NT2/D1 (cell line): ENCODE measurements around the gene MEF2C.
A peak's percentile ranks its signal among the peaks of the same experiment; 100 is the strongest.

ENCODE experiments used
- DNase-seq: peaks from one replicate; pipeline ENCODE4 v3.0.0-alpha.2; 2011; ENCODE audit warnings: low read depth, low spot score
- H3K27me3 ChIP-seq: 2 replicates; pipeline ENCODE4 v1.6.0; 2011; ENCODE audit warnings: mild to moderate bottlenecking; ENCODE audit not compliant: insufficient read length, insufficient read depth
- H3K36me3 ChIP-seq: 2 replicates; pipeline ENCODE4 v1.6.1; 2011; ENCODE audit warnings: mild to moderate bottlenecking, low read length, mixed read lengths; ENCODE audit not compliant: insufficient read depth, insufficient read length
- H3K4me1 ChIP-seq: 2 replicates; pipeline ENCODE4 v1.5.1; 2011; ENCODE audit not compliant: insufficient read depth, insufficient read length
- H3K4me3 ChIP-seq: 2 replicates; pipeline ENCODE4 v1.5.1; 2011; ENCODE audit warnings: low read depth; ENCODE audit not compliant: insufficient read length
- H3K9ac ChIP-seq: 2 replicates; pipeline ENCODE4 v1.6.0; 2011; ENCODE audit warnings: low read depth; ENCODE audit not compliant: insufficient read length
- H3K9me3 ChIP-seq: 2 replicates; pipeline ENCODE4 v1.5.1; 2011; ENCODE audit warnings: mild to moderate bottlenecking, low read length; ENCODE audit not compliant: insufficient read depth
- SUZ12 ChIP-seq: IDR thresholded peaks from 2 replicates; pipeline ENCODE4 v1.6.1; 2011; ENCODE audit not compliant: insufficient read length, insufficient read depth; ENCODE audit errors: extremely low read depth
- YY1 ChIP-seq: IDR thresholded peaks from 2 replicates; pipeline ENCODE4 v1.6.1; 2011; ENCODE audit not compliant: insufficient read length, insufficient read depth
- ZNF274 ChIP-seq: IDR thresholded peaks from 2 replicates; pipeline ENCODE4 v1.6.1; 2011; ENCODE audit warnings: mild to moderate bottlenecking, low read depth, low read length

Gene MEF2C

DNA sequence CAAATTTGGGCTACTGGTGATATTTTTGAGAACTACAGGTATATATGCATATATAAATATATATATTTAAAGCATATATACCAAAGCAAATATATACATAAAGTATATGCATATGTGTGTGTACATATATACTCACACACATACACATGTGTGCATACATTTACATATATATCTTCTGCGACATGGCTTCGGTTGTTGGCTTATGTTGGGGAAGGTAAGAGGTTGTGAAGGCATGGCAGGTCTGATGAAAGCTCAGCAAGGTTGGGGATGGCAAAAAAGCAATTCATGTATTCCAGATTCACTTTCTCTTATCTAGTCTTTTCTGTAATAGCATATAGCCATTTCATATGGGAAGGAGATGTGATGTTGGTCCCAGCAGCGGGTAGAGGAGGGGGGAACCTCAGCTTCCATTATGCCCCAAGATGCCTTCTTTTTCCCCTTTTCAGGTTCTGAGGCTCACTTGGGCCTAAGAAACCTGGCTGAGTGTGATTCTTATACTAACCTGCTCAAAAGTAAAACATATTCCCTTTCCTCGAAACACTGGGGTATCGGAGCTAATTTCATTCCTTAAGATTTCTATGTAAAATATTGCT is 201.7 kb downstream of the MEF2C start:
- Histone ChIP-seq H3K9me3 (no peaks in the 10 kb centered on the region), H3K27me3 (peaks cover 100% of the 10 kb centered on the region), H3K36me3 (no peaks in the 10 kb centered on the region), H3K4me3 (no peak overlapping the region), H3K4me1 (peaks cover 3% of the 10 kb centered on the region), H3K9ac (no peak overlapping the region)
- no peak for TF ChIP-seq ZNF274
- TF ChIP-seq SUZ12 = no peak
- no peak for TF ChIP-seq YY1
- DNase-seq = no peak

DNA sequence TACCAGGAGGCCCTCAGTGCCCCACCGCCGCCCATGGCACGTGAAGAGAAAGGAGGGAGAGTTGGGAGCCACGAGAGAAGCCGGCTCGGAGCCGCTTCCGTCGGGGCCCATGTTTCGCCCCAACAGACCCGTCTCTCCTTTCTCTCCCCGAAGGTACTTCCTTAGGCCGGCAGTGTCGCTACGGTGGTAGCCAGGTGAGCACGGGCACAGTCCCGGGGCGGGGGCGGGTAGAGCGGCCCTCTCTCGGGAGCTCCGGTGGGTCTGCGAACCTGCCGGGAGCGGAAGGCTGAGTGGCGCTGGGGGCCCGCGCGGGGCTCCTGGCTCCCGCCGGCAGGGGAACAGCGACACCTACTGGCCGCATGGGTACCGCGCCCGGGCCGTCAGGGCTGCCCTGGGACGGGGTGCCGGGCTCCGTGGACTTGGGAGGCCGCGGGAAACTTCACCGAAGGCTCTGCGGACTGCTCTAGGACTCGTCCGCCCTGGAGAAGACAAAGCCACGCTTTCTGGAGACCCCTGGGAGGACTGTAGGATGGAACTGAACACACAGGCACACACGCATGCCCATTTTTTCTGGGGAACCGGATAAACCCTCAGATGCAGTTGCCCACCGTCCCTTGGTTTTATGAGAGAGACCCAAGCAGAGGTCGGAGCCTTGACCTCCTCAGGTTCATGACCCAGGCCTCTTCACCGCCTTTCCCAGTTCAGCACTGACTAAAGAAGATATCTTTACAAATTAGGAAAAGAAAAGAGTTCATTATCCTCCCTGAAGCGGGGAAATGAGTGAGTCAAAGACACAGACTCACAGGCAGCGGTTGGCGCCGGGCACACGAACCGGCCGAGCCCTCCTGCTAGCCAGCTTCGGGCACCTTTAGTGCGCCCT is 202.5 kb downstream of the MEF2C start:
- no peak for TF ChIP-seq ZNF274
- TF ChIP-seq YY1 = no peak
- TF ChIP-seq SUZ12 = peak; percentile 35
- Histone ChIP-seq H3K4me1 (peaks cover 3% of the 10 kb centered on the region), H3K27me3 (peaks cover 99% of the 10 kb centered on the region), H3K36me3 (no peaks in the 10 kb centered on the region), H3K9ac (no peak overlapping the region), H3K4me3 (peak overlapping the region; percentile 19), H3K9me3 (no peaks in the 10 kb centered on the region)
- DNase-seq = no peak

DNA sequence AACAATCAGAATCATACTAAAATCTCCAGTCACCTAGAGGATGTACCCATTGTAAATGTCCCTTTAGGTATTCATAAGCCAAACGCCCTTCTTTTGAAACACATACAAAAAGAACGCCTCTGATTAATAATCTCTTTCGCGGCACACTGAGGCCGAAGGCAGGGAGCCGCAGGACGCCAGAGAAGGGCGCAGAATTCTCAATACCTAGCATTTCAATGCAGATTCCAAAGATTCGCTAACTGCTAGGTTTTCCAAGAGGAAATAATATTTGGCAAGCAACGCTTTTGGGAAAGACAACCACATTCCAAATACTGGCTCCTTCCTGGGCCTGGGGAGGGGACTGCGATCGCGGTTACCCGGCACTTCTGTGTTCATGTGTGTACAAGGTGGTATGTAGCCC is 203.3 kb downstream of the MEF2C start:
- Histone ChIP-seq H3K9ac (no peak overlapping the region), H3K27me3 (peaks cover 99% of the 10 kb centered on the region), H3K4me1 (peaks cover 5% of the 10 kb centered on the region), H3K4me3 (no peak overlapping the region), H3K9me3 (no peaks in the 10 kb centered on the region), H3K36me3 (no peaks in the 10 kb centered on the region)
- TF ChIP-seq SUZ12 (peak; percentile 32), ZNF274 (no peak)
- no peak for DNase-seq

DNA sequence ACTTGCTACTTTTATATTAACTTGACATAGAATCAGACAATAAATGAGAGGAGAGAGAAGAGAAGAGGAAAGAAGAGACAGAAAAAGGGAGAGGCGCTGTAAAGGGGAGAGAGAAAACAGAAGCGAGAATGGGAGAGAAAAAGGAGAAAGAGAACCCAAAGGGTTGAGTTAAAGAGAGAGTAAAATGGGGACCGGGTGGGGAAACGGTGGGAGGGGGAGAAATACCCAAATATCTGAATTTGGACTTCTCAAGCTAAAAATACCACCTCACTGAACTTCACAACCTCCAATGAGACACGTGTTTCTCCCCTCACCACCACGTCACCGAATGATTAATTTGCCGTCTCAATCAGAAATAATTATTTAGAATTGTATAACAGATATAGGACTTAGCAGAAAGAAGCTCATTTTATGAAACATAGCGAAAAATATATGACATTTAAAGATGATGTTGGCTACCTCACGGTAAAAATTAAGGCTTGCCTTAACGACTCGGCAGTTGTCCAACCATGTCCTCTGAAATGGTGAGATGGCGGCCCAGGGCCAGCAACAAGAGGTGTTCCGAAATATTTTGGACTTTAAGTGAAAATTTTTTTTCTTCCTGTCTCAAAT is 204.1 kb downstream of the MEF2C start:
- TF ChIP-seq YY1 (no peak), ZNF274 (no peak), SUZ12 (no peak)
- Histone ChIP-seq H3K9ac (no peak overlapping the region), H3K4me3 (no peak overlapping the region), H3K36me3 (no peaks in the 10 kb centered on the region), H3K9me3 (no peaks in the 10 kb centered on the region), H3K4me1 (peaks cover 5% of the 10 kb centered on the region), H3K27me3 (peaks cover 99% of the 10 kb centered on the region)
- DNase-seq = no peak

DNA sequence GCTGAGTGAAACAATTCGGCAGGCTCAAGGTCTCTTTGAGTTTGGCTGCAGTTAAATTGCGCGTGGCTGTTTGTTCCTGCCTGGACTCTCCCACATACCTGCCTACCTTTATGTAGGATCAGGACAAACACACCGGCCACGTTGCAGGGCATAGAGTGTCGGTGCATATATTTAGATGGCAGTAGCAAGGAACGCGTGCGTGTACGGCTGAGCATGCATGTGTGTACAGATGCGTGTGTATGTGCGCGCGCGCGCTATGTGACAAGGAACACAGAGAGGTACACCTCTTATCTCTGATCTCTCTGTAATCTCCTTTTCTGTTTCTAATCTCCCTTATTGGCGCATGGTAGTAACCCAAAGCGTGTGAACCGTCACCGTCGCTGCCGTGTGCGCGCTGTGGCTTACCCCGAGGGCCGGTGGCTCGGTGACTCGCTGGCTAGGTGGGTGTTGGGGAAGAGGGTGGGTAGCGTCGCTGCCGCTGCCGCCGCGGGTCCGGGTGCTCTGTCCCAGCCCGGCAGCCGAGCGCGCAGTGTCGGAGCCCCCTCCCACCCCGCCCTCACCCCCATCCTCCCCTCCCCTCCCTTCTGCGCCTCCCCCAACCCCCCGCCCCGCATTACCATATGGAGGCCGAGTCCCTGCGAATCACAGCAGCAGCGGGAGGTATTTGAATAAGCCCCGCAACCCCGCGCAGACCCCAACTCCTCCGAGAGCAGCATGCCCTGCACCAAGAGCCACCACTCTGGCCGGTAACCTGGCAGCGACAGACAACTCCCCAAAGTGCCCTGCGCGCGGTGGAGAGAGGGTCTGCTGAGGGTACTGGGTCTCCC is 204.8 kb downstream of the MEF2C start:
- Histone ChIP-seq H3K27me3 (peaks cover 99% of the 10 kb centered on the region), H3K9ac (no peak overlapping the region), H3K9me3 (no peaks in the 10 kb centered on the region), H3K4me1 (peaks cover 3% of the 10 kb centered on the region), H3K4me3 (no peak overlapping the region), H3K36me3 (no peaks in the 10 kb centered on the region)
- TF ChIP-seq ZNF274 (no peak), SUZ12 (no peak), YY1 (no peak)
- no peak for DNase-seq

DNA sequence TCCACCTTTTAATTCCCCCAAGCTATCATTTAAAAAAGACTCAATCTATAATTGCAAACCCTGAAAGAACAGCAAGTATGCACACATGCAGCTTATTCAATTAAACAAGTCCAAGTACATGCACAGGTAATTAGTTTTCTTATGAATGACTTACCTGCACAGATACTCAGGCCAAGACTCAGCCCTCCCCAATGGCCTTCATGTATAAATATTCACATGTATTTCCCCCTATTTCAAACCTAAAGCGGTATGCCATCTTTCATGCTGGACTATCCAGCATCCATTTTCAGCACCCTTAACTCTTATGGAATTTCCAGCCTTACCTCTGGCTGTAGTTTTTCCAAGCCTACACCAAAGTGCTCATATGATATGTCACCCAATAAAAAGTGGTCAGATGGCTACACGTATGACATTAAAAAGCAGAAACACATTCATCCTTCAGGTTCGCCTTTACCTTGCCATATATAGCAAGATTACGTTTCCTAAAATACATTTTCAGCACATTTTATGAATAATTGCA is 205.5 kb downstream of the MEF2C start:
- Histone ChIP-seq H3K9ac (no peak overlapping the region), H3K4me3 (no peak overlapping the region), H3K9me3 (no peaks in the 10 kb centered on the region), H3K4me1 (peaks cover 3% of the 10 kb centered on the region), H3K36me3 (no peaks in the 10 kb centered on the region), H3K27me3 (peaks cover 99% of the 10 kb centered on the region)
- no peak for DNase-seq
- TF ChIP-seq YY1 (no peak), SUZ12 (peak; percentile 78)
